B cell (primary cell): ENCODE data around the gene FBXO41. TPM values are rescaled to one million over a fixed set of nuclear protein-coding genes. Genes with fewer than 3 reads are reported as not detected.

ENCODE experiments used
- ATAC-seq: fragments of 200-7000 bp; cut with Tn5 transposase; one replicate; pipeline ENCODE4 v1.10.0; 2021; ENCODE audit warnings: low read depth, mild to moderate bottlenecking, moderate number of reproducible peaks, moderate library complexity
- CTCF ChIA-PET: fragments of 350-600 bp; sonication (Branson Sonifier 250); formaldehyde crosslinking; loops from one replicate; lab custom pipeline; 2021; ENCODE audit warnings: antibody characterized with exemption, inconsistent platforms; lab: Charles Lee
- POLR2A ChIA-PET: fragments of 350-600 bp; sonication (Branson Sonifier 250); formaldehyde crosslinking; loops from one replicate; lab custom pipeline; 2021; ENCODE audit warnings: antibody characterized with exemption; lab: Charles Lee
- DNase-seq: peaks from one replicate; pipeline ENCODE4 v3.0.0; 2013
- H2AFZ ChIP-seq: 2 replicates; pipeline ENCODE4 v1.6.1; 2012; ENCODE audit warnings: mild to moderate bottlenecking, low read depth, low read length; ENCODE audit not compliant: insufficient read depth, poor library complexity, severe bottlenecking
- H3K27ac ChIP-seq, 2 donors: 1 replicate in 1 of 2; 2 replicates in 1 of 2; pipeline ENCODE4 v1.5.1; 2012 to 2013; ENCODE audit warnings: low read length in 2 of 2, mild to moderate bottlenecking in 2 of 2, moderate library complexity in 1 of 2
- H3K27me3 ChIP-seq, 4 experiments: fragments of 200-600 bp in 1 of 4; sonication (generic) in 1 of 4; replicated peaks in 1 of 4; 1 replicate in 2 of 4; 2 replicates in 2 of 4; pipeline versions ENCODE4 v1.6.1 to v1.7.0; 2013 to 2016; ENCODE audit warnings: low read length in 3 of 4, mild to moderate bottlenecking in 2 of 4, mixed read lengths in 1 of 4, moderate library complexity in 1 of 4; ENCODE audit not compliant: insufficient read depth in 4 of 4, control insufficient read depth in 3 of 4; ENCODE audit errors: control extremely low read depth in 1 of 4
- H3K36me3 ChIP-seq, 2 experiments: replicated peaks in 1 of 2; 1 replicate in 1 of 2; 2 replicates in 1 of 2; pipeline versions ENCODE4 v1.6.1 to v1.7.1; 2013; ENCODE audit warnings: low read length in 1 of 2; ENCODE audit not compliant: insufficient read depth in 2 of 2, control insufficient read depth in 1 of 2; ENCODE audit errors: control extremely low read depth in 1 of 2, extremely low read depth in 1 of 2
- H3K4me1 ChIP-seq, 2 donors: fragments of 200-600 bp in 1 of 2; sonication (generic) in 1 of 2; 1 replicate in 1 of 2; 2 replicates in 1 of 2; pipeline versions ENCODE4 v1.5.1 to v1.6.1; 2013 to 2017; ENCODE audit warnings: low read length in 2 of 2; ENCODE audit not compliant: control insufficient read depth in 2 of 2, insufficient read depth in 2 of 2
- H3K4me2 ChIP-seq: replicated peaks from 2 replicates; pipeline ENCODE3; 2012; ENCODE audit warnings: mild to moderate bottlenecking, low read depth, low read length; ENCODE audit not compliant: poor library complexity, severe bottlenecking
- H3K4me3 ChIP-seq, 5 experiments: fragments of 200-600 bp in 1 of 5; sonication (generic) in 1 of 5; 1 replicate in 3 of 5; 2 replicates in 2 of 5; pipeline versions ENCODE4 v1.5.1 to v1.7.0; 2011 to 2016; ENCODE audit warnings: low read length in 4 of 5, mild to moderate bottlenecking in 4 of 5, low read depth in 2 of 5, control low read depth in 1 of 5, moderate library complexity in 1 of 5; ENCODE audit not compliant: insufficient read depth in 1 of 5; ENCODE audit errors: control extremely low read depth in 1 of 5, extremely low read depth in 1 of 5
- H3K79me2 ChIP-seq: fragments of 200-600 bp; sonication (generic); one replicate; pipeline ENCODE4 v1.6.0; 2016; ENCODE audit warnings: low read length; ENCODE audit not compliant: control insufficient read depth, insufficient read depth
- H3K9ac ChIP-seq: fragments of 200-600 bp; sonication (generic); 2 replicates; pipeline ENCODE4 v1.6.1; 2017; ENCODE audit warnings: mild to moderate bottlenecking, low read length, moderate library complexity
- H3K9me3 ChIP-seq, 3 donors: one replicate each; pipeline versions ENCODE4 v1.6.1 to v1.7.1; 2013; ENCODE audit warnings: low read length in 2 of 3; ENCODE audit not compliant: control insufficient read depth in 2 of 3, insufficient read depth in 1 of 3; ENCODE audit errors: control extremely low read depth in 1 of 3
- H4K20me1 ChIP-seq: 2 replicates; pipeline ENCODE4 v1.6.0; 2012; ENCODE audit warnings: mild to moderate bottlenecking, low read length; ENCODE audit not compliant: insufficient read depth, control insufficient read depth, poor library complexity, severe bottlenecking
- H3K27ac Mint-ChIP-seq: one replicate; pipeline ENCODE4 v1.8.0; 2021; ENCODE audit warnings: mixed read lengths
- H3K27me3 Mint-ChIP-seq: one replicate; pipeline ENCODE4 v1.8.0; 2021; ENCODE audit warnings: mixed read lengths
- H3K4me1 Mint-ChIP-seq: one replicate; pipeline ENCODE4 v1.8.0; 2021; ENCODE audit warnings: mixed read lengths
- H3K4me3 Mint-ChIP-seq: one replicate; pipeline ENCODE4 v1.8.0; 2021; ENCODE audit warnings: mixed read lengths
- H3K9me3 Mint-ChIP-seq: one replicate; pipeline ENCODE4 v1.8.0; 2022; ENCODE audit warnings: mixed read lengths; ENCODE audit not compliant: insufficient read depth
- CTCF ChIP-seq: fragments of 200-600 bp; IDR thresholded peaks from one replicate; pipeline ENCODE4 v1.8.0; 2022; ENCODE audit warnings: antibody characterized with exemption, mild to moderate bottlenecking
- EZH2 ChIP-seq: IDR thresholded peaks from 2 replicates; pipeline ENCODE4 v1.6.1; 2012; ENCODE audit warnings: borderline replicate concordance, low read depth, mild to moderate bottlenecking, moderate library complexity, low read length; ENCODE audit not compliant: insufficient read depth, poor library complexity, severe bottlenecking
- WGBS: methylation state at CpG from one replicate; pipeline ENCODE4 v1.1.5; 2013; ENCODE audit warnings: missing lambda C conversion rate; ENCODE audit not compliant: insufficient coverage; 5-methylcytosine and 5-hydroxymethylcytosine counted together
- intact Hi-C: fragments of 100-400 bp; cut with micrococcal nuclease; formaldehyde crosslinking; loops from one replicate; pipeline ENCODE4 v1.10.0; 2022
- polyA plus RNA-seq: library from polyadenylated mRNA; depleted of rRNA; stranded (reverse); fragments of >200 nt; gene quantifications from 2 replicates; pipeline ENCODE4 v1.2.3, GENCODE V29; 2012
- total RNA-seq, 2 donors: library from RNA; stranded (reverse); fragments of 120-200 nt in 1 of 2; gene quantifications; 1 replicate in 1 of 2; 2 replicates in 1 of 2; pipeline versions ENCODE4 v1.2.3 to v1.2.4, GENCODE V29; 2013 to 2022

Gene FBXO41
- total and polyA plus RNA-seq, 2 donors (not counting 1 experiment from before 2014, with no cell fraction given): 25.2 to 29.6 TPM

GRCh38 chr2:73238976-73239375, 45.3 kb downstream of the FBXO41 start:
- WGBS: 100% methylated on average over 1 of the region's 1 CpG
- H3K4me1 Mint-ChIP-seq: peaks cover 34% of the 10 kb centered on the region
- H3K9me3 Mint-ChIP-seq: no peaks in the 10 kb centered on the region
- peaks cover 19 to 41% of the 10 kb centered on the region in 2 experiments for H3K36me3 ChIP-seq
- no peak overlapping the region for H3K9ac ChIP-seq
- no peak for ATAC-seq
- peaks cover 13% of the 10 kb centered on the region in 2 donors for H3K4me1 ChIP-seq
- H2AFZ ChIP-seq: no peak overlapping the region
- DNase-seq: no peak
- H3K27ac ChIP-seq: no peak overlapping the region
- H3K4me3 ChIP-seq: no peak overlapping the region
- intact Hi-C loops: no loop called here
- no peaks in the 10 kb centered on the region for H3K9me3 ChIP-seq
- TF ChIP-seq EZH2: no peak
- TF ChIP-seq CTCF: no peak
- no peak overlapping the region for H3K4me2 ChIP-seq
- CTCF ChIA-PET: interaction anchor here (0.9 to 1.5 kb wide), 4 partner anchors 12 to 153 kb away, joined by 3 to 5 read pairs (median 3); no protein-coding TSS in a partner anchor
- no peaks in the 10 kb centered on the region for H3K27me3 ChIP-seq
- H3K27ac Mint-ChIP-seq: no peak overlapping the region
- H3K79me2 ChIP-seq: peaks cover 39% of the 10 kb centered on the region
- no peak overlapping the region for H3K4me3 Mint-ChIP-seq
- no peaks in the 10 kb centered on the region for H3K27me3 Mint-ChIP-seq
- H4K20me1 ChIP-seq: peaks cover 71% of the 10 kb centered on the region
- POLR2A ChIA-PET: no interaction called here

- H3K4me1 ChIP-seq: peaks cover 13% of the 10 kb centered on the region in 2 donors
- H3K9ac ChIP-seq: no peak overlapping the region
- H3K4me2 ChIP-seq: no peak overlapping the region
- Mint-ChIP-seq H3K27me3 (no peaks in the 10 kb centered on the region), H3K27ac (no peak overlapping the region), H3K4me3 (no peak overlapping the region), H3K4me1 (peaks cover 35% of the 10 kb centered on the region), H3K9me3 (no peaks in the 10 kb centered on the region)
- DNase-seq (no peak), ATAC-seq (no peak)
- ChIA-PET POLR2A (no interaction called here), CTCF (interaction anchor here (1.0 to 1.5 kb wide), 3 partner anchors 61 to 152 kb away, joined by 3 to 5 read pairs (median 4); no protein-coding TSS in a partner anchor)
- H4K20me1 ChIP-seq: peaks cover 63% of the 10 kb centered on the region
- no peaks in the 10 kb centered on the region for H3K27me3 ChIP-seq
- peaks cover 39% of the 10 kb centered on the region for H3K79me2 ChIP-seq
- H3K36me3 ChIP-seq: peaks cover 19 to 33% of the 10 kb centered on the region in 2 experiments
- H3K27ac ChIP-seq: no peak overlapping the region
- WGBS: 100% methylated on average over 1 of the region's 3 CpGs
- no peak overlapping the region for H2AFZ ChIP-seq
- intact Hi-C loops: no loop called here
- no peak overlapping the region for H3K4me3 ChIP-seq
- no peak for TF ChIP-seq EZH2
- no peak for TF ChIP-seq CTCF
- H3K9me3 ChIP-seq: no peaks in the 10 kb centered on the region
Observed at GRCh38 chr2:73238149-73238548, 46.1 kb downstream of the FBXO41 start.
